Measurements from ENCODE around the gene SMS. TPM values are rescaled to one million over a fixed set of nuclear protein-coding genes. Genes with fewer than 3 reads are reported as not detected.

The SMS gene
- total and polyA plus RNA-seq, 2 donors (not counting 1 experiment from before 2014, with no cell fraction given) = 7.0 to 30.5 TPM

DNA sequence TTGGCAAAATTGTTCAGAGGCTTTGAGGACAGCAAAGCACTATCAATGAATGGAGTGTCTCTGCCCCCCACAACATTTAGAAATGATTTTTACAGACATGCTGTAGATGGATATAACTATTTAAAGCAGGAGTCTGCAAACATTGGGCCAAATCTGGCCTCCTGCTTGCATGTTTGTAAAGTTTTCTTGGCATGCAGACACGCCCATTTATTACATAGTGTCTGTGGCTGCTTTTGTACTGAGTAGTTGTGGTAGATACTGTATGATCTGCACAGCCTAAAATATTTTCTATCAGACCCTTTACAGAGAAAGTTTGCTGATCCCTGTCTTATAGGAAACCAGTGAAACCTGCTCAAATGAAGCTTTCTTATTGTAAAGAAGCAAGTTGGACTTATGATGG, 46.1 kb downstream of the SMS start:
- no peaks in the 10 kb centered on the region for H4K20me1 ChIP-seq (ENCODE audit: control insufficient read depth, insufficient read depth, low read length, poor library complexity, severe bottlenecking)
- H3K4me2 ChIP-seq (replicated peaks; ENCODE audit: low read depth, low read length, poor library complexity, severe bottlenecking) = no peak overlapping the region
- H3K4me1 Mint-ChIP-seq = peaks cover 21% of the 10 kb centered on the region
- CTCF ChIA-PET = interaction anchor here (0.7 to 3.8 kb wide), 4 partner anchors 89 to 762 kb away, joined by 3 to 41 read pairs (median 4); no protein-coding TSS in a partner anchor
- no peak for DNase-seq
- no peak overlapping the region for H2AFZ ChIP-seq (ENCODE audit: insufficient read depth, low read depth, low read length, poor library complexity, severe bottlenecking)
- no peaks in the 10 kb centered on the region for H3K36me3 ChIP-seq (replicated peaks in 1 of 2; ENCODE audit: control extremely low read depth in 1 of 2, control insufficient read depth in 1 of 2, extremely low read depth in 1 of 2, insufficient read depth in 2 of 2, low read length in 1 of 2)
- intact Hi-C loops (cut with micrococcal nuclease) = loop anchor here (5.0 kb wide), 2 partner anchors 151 to 546 kb away; no protein-coding TSS in a partner anchor
- no peak overlapping the region for H3K4me3 Mint-ChIP-seq
- no peaks in the 10 kb centered on the region for H3K79me2 ChIP-seq (ENCODE audit: control insufficient read depth, insufficient read depth, low read length)
- peaks cover 0 to 23% of the 10 kb centered on the region in 2 donors for H3K4me1 ChIP-seq (ENCODE audit: control insufficient read depth in 2 of 2, insufficient read depth in 2 of 2, low read length in 2 of 2)
- no peaks in the 10 kb centered on the region for H3K27me3 ChIP-seq (replicated peaks in 1 of 4; ENCODE audit: control extremely low read depth in 1 of 4, control insufficient read depth in 3 of 4, insufficient read depth in 4 of 4, low read length in 3 of 4)
- TF ChIP-seq, protein P1, sequence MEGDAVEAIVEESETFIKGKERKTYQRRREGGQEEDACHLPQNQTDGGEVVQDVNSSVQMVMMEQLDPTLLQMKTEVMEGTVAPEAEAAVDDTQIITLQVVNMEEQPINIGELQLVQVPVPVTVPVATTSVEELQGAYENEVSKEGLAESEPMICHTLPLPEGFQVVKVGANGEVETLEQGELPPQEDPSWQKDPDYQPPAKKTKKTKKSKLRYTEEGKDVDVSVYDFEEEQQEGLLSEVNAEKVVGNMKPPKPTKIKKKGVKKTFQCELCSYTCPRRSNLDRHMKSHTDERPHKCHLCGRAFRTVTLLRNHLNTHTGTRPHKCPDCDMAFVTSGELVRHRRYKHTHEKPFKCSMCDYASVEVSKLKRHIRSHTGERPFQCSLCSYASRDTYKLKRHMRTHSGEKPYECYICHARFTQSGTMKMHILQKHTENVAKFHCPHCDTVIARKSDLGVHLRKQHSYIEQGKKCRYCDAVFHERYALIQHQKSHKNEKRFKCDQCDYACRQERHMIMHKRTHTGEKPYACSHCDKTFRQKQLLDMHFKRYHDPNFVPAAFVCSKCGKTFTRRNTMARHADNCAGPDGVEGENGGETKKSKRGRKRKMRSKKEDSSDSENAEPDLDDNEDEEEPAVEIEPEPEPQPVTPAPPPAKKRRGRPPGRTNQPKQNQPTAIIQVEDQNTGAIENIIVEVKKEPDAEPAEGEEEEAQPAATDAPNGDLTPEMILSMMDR (IDR thresholded peaks at IDR 0.05) = no peak
- no peak overlapping the region for H3K27ac Mint-ChIP-seq
- no peaks in the 10 kb centered on the region for H3K27me3 Mint-ChIP-seq
- POLR2A ChIA-PET = no interaction called here
- no peak overlapping the region for H3K9ac ChIP-seq (ENCODE audit: low read length)
- no peaks in the 10 kb centered on the region for H3K9me3 ChIP-seq (ENCODE audit: control extremely low read depth in 1 of 3, control insufficient read depth in 2 of 3, insufficient read depth in 1 of 3, low read length in 2 of 3)
- ATAC-seq (ENCODE audit: low read depth) = no peak
- H3K27ac ChIP-seq (ENCODE audit: low read length in 2 of 2) = no peak overlapping the region
- no CpG with 5 or more reads among the region's 1 CpG for WGBS (ENCODE audit: insufficient coverage)
- no peak overlapping the region for H3K4me3 ChIP-seq (ENCODE audit: control extremely low read depth in 1 of 5, extremely low read depth in 1 of 5, insufficient read depth in 1 of 5, low read depth in 2 of 5, low read length in 4 of 5)
- no peaks in the 10 kb centered on the region for H3K9me3 Mint-ChIP-seq (ENCODE audit: insufficient read depth)

DNA sequence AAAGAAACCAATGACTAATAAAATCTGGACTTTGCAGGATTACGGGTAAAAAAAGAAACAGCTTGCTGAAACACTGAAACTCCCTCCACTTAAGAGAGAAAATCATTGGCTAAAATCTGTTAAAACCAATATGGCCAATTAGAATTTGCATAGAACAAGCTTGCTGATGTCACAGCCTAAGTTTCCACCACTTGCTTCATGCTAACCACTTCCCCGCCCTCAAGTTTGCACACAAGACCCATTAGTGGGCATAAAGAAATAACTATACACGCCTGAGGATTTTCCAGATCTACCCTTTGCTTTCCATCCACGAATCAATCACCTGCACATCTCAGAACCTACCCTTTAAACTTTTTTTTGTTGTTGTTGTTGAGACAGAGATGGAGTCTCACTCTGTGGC, 48.9 kb downstream of the SMS start:
- peaks cover 44% of the 10 kb centered on the region for H3K4me1 Mint-ChIP-seq
- Histone ChIP-seq H3K9ac (ENCODE audit: low read length) (no peak overlapping the region), H3K36me3 (replicated peaks in 1 of 2; ENCODE audit: control extremely low read depth in 1 of 2, control insufficient read depth in 1 of 2, extremely low read depth in 1 of 2, insufficient read depth in 2 of 2, low read length in 1 of 2) (no peaks in the 10 kb centered on the region), H3K27ac (ENCODE audit: low read length in 2 of 2) (peak overlapping the region in 1 of 2 donors; percentile 36), H2AFZ (ENCODE audit: insufficient read depth, low read depth, low read length, poor library complexity, severe bottlenecking) (no peak overlapping the region), H4K20me1 (ENCODE audit: control insufficient read depth, insufficient read depth, low read length, poor library complexity, severe bottlenecking) (no peaks in the 10 kb centered on the region), H3K27me3 (replicated peaks in 1 of 4; ENCODE audit: control extremely low read depth in 1 of 4, control insufficient read depth in 3 of 4, insufficient read depth in 4 of 4, low read length in 3 of 4) (no peaks in the 10 kb centered on the region), H3K79me2 (ENCODE audit: control insufficient read depth, insufficient read depth, low read length) (no peaks in the 10 kb centered on the region), H3K4me3 (ENCODE audit: control extremely low read depth in 1 of 5, extremely low read depth in 1 of 5, insufficient read depth in 1 of 5, low read depth in 2 of 5, low read length in 4 of 5) (no peak overlapping the region), H3K9me3 (ENCODE audit: control extremely low read depth in 1 of 3, control insufficient read depth in 2 of 3, insufficient read depth in 1 of 3, low read length in 2 of 3) (no peaks in the 10 kb centered on the region), H3K4me1 (ENCODE audit: control insufficient read depth in 2 of 2, insufficient read depth in 2 of 2, low read length in 2 of 2) (peaks cover 14 to 42% of the 10 kb centered on the region in 2 donors), H3K4me2 (replicated peaks; ENCODE audit: low read depth, low read length, poor library complexity, severe bottlenecking) (no peak overlapping the region)
- ATAC-seq (ENCODE audit: low read depth) = peak; percentile 25
- no CpG with 5 or more reads among the region's 4 CpGs for WGBS (ENCODE audit: insufficient coverage)
- DNase-seq = peak; percentile 58
- H3K27me3 Mint-ChIP-seq = no peaks in the 10 kb centered on the region
- ChIA-PET POLR2A (no interaction called here), CTCF (interaction anchor here (1.5 kb wide), 1 partner anchor 146 kb away, joined by 4 read pairs; no protein-coding TSS in a partner anchor)
- intact Hi-C loops (cut with micrococcal nuclease) = loop anchor here (5.0 kb wide), 2 partner anchors 148 to 543 kb away; no protein-coding TSS in a partner anchor
- H3K4me3 Mint-ChIP-seq = peak overlapping the region; percentile 38
- H3K9me3 Mint-ChIP-seq (ENCODE audit: insufficient read depth) = no peaks in the 10 kb centered on the region
- peak overlapping the region; percentile 67 for H3K27ac Mint-ChIP-seq
- TF ChIP-seq, protein P1 (IDR thresholded peaks at IDR 0.05) = no peak
- TF ChIP-seq EZH2 (IDR thresholded peaks at IDR 0.05; ENCODE audit: borderline replicate concordance, insufficient read depth, low read depth, low read length, poor library complexity, severe bottlenecking) = no peak

Data from B cell (primary cell).